Nephron progenitor cell (in vitro differentiated cells): ENCODE results near the gene INSM1.
A peak's percentile ranks its signal among the peaks of the same experiment; 100 is the strongest.

ENCODE experiments used
- DNase-seq: peaks from one replicate; pipeline ENCODE4 v3.0.0; 2021
- H3K27ac Mint-ChIP-seq: 2 replicates; pipeline ENCODE4 v1.8.0; 2021; ENCODE audit warnings: mild to moderate bottlenecking, moderate library complexity, mixed read lengths
- H3K27me3 Mint-ChIP-seq: 2 replicates; pipeline ENCODE4 v1.8.0; 2021; ENCODE audit warnings: mild to moderate bottlenecking, low read depth, mixed read lengths; ENCODE audit not compliant: poor library complexity
- H3K36me3 Mint-ChIP-seq: 2 replicates; pipeline ENCODE4 v1.8.0; 2021; ENCODE audit warnings: low read depth, mixed read lengths
- H3K4me1 Mint-ChIP-seq: 2 replicates; pipeline ENCODE4 v1.8.0; 2021; ENCODE audit warnings: mixed read lengths
- H3K4me3 Mint-ChIP-seq: 2 replicates; pipeline ENCODE4 v1.8.0; 2021; ENCODE audit warnings: mild to moderate bottlenecking, moderate library complexity, mixed read lengths
- H3K9me3 Mint-ChIP-seq: 2 replicates; pipeline ENCODE4 v1.8.0; 2021; ENCODE audit warnings: mild to moderate bottlenecking, moderate library complexity, mixed read lengths
- CTCF ChIP-seq: fragments of 200-600 bp; sonication (generic); IDR thresholded peaks from 2 replicates; pipeline ENCODE4 v1.5.0; 2021; ENCODE audit warnings: antibody characterized with exemption

The INSM1 gene

GRCh38 chr20:20366876-20367574 is 879 bp upstream of the INSM1 start:
- TF ChIP-seq CTCF, result no peak
- Mint-ChIP-seq H3K4me1 (peaks cover 17% of the 10 kb centered on the region), H3K27ac (no peak overlapping the region), H3K36me3 (no peaks in the 10 kb centered on the region), H3K9me3 (no peaks in the 10 kb centered on the region), H3K4me3 (peak overlapping the region; percentile 67), H3K27me3 (peaks cover 89% of the 10 kb centered on the region)
- DNase-seq, result peak; percentile 43

- TF ChIP-seq CTCF, result no peak
- peak; percentile 44 for DNase-seq
- no peak overlapping the region for H3K4me3 Mint-ChIP-seq
- H3K9me3 Mint-ChIP-seq, result no peaks in the 10 kb centered on the region
- H3K4me1 Mint-ChIP-seq, result peaks cover 7% of the 10 kb centered on the region
- no peaks in the 10 kb centered on the region for H3K36me3 Mint-ChIP-seq
- H3K27ac Mint-ChIP-seq, result no peak overlapping the region
- peaks cover 89% of the 10 kb centered on the region for H3K27me3 Mint-ChIP-seq
These were observed 730 bp downstream of the INSM1 start for GRCh38 chr20:20368418-20369249.

GRCh38 chr20:20369250-20370093 is 1.6 kb downstream of the INSM1 start:
- peaks cover 89% of the 10 kb centered on the region for H3K27me3 Mint-ChIP-seq
- peaks cover 7% of the 10 kb centered on the region for H3K4me1 Mint-ChIP-seq
- TF ChIP-seq CTCF, result no peak
- peak; percentile 23 for DNase-seq
- H3K36me3 Mint-ChIP-seq, result no peaks in the 10 kb centered on the region
- H3K9me3 Mint-ChIP-seq, result no peaks in the 10 kb centered on the region
- no peak overlapping the region for H3K27ac Mint-ChIP-seq
- peak overlapping the region; percentile 70 for H3K4me3 Mint-ChIP-seq

- Mint-ChIP-seq H3K27me3 (peaks cover 89% of the 10 kb centered on the region), H3K36me3 (no peaks in the 10 kb centered on the region)
These were observed 2.2 kb downstream of the INSM1 start for GRCh38 chr20:20370094-20370575.

GRCh38 chr20:20371083-20371482 is 3.2 kb downstream of the INSM1 start:
- no peak for DNase-seq
- TF ChIP-seq CTCF, result no peak
- peaks cover 89% of the 10 kb centered on the region for H3K27me3 Mint-ChIP-seq
- H3K4me1 Mint-ChIP-seq, result peaks cover 7% of the 10 kb centered on the region
- no peak overlapping the region for H3K4me3 Mint-ChIP-seq
- H3K9me3 Mint-ChIP-seq, result no peaks in the 10 kb centered on the region
- no peak overlapping the region for H3K27ac Mint-ChIP-seq
- H3K36me3 Mint-ChIP-seq, result no peaks in the 10 kb centered on the region

More at GRCh38 chr20:20370094-20370575, 2.2 kb downstream of the INSM1 start:
- DNase-seq, result no peak
- peak overlapping the region; percentile 70 for H3K4me3 Mint-ChIP-seq
- no peaks in the 10 kb centered on the region for H3K9me3 Mint-ChIP-seq
- H3K4me1 Mint-ChIP-seq, result peaks cover 7% of the 10 kb centered on the region
- no peak overlapping the region for H3K27ac Mint-ChIP-seq
- no peak for TF ChIP-seq CTCF
